HPDE6-E6E7 (cell line): ENCODE measurements around the gene LIF.

Experiments used
- DNase-seq: peaks from one replicate; pipeline ENCODE4 v3.0.0; 2011; ENCODE audit warnings: missing footprints; ENCODE audit errors: extremely low spot score

LIF gene

DNA sequence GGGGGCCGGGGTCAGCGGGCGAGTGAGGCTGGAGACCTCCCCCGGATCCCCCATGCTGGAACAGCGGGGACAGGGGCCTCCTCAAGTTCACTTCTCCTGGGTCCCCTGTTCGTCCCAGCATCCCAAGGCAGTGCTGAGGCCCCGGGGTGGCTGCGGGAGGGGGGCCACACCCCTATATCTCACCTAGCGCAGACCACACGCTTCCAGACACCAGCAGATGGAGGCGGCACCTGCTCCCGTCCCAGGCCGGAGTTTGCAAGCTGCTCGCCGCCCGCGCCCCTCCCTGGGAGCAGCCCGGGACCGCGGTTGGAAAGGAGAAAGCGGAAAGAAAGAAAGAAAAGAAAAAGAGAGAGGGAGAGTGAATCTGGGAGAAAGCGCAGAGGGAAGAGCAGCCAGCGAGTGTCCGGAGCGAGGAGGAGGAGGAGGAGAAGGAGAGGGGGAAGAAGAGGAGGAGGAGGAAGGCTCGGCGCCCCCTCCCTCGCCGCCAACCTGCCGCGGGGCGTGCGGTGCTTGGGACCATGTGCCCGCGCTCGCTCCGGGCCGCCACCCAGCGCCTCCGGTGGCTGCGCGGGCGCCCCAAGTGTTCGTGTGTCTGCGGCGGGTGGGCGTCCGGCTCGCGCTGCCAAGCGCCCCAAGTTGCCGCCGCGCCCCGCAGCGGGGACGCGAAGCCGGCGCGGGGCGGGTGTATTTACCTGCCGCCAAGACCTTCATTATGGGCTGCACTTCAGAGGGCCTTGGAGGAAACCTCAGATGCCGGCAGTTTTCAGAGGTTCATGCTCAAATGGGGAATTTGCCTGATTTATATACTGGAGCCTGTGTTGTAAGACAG lies at the start of gene LIF:
Gene LIF (minus strand): TSS at position 775 of the 829 bp plus-strand sequence. CDS start 64 bp downstream, at position 711.
- no peak for DNase-seq

DNA sequence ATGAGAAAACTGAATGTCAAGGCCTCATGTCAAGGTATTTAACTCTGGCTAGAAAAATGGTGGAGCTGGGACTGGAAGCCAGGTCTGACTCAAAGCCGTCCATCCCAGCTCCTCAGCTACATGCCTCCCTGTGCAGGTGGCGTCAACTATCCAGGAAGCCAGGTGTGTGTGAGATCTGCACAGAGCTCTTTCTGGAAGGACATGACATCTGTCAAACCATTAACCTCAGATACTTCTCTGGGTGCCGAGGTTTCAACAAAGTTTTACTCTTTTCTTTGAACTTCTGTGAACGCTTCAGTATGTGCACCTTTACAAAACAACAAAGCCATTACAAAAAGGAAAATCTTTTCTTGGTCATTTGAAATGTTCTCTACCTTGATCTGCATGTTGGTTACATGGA lies 49.8 kb upstream of the LIF start:
- DNase-seq, result no peak

- no peak for DNase-seq
These were observed 49.0 kb upstream of the LIF start for GRCh38 chr22:30295576-30295975.

DNA sequence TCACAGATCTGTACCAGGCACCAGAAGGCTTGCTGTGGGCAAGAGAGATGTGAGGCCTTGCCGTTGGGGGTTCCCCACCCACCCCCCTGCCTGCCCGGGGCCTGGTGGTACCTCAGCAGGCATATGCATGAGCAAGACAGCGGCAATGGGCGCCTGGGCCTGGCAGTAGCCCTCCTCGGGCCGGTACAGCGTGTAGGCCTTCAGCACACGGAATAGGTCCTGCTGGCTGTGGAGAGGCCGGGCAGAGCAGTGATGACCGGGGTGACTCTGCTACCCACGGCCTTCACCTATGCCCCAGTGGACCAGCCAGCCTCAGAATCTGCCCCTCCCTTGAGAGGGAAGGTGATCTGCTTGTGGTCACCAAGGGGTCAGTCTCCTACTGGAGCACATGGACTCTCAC lies 48.3 kb upstream of the LIF start:
- no peak for DNase-seq

- DNase-seq, result no peak
These were observed 47.5 kb upstream of the LIF start for GRCh38 chr22:30294066-30294465.

GRCh38 chr22:30293026-30293425 lies 46.5 kb upstream of the LIF start:
- no peak for DNase-seq

GRCh38 chr22:30292069-30292970 lies 45.8 kb upstream of the LIF start:
- no peak for DNase-seq

DNA sequence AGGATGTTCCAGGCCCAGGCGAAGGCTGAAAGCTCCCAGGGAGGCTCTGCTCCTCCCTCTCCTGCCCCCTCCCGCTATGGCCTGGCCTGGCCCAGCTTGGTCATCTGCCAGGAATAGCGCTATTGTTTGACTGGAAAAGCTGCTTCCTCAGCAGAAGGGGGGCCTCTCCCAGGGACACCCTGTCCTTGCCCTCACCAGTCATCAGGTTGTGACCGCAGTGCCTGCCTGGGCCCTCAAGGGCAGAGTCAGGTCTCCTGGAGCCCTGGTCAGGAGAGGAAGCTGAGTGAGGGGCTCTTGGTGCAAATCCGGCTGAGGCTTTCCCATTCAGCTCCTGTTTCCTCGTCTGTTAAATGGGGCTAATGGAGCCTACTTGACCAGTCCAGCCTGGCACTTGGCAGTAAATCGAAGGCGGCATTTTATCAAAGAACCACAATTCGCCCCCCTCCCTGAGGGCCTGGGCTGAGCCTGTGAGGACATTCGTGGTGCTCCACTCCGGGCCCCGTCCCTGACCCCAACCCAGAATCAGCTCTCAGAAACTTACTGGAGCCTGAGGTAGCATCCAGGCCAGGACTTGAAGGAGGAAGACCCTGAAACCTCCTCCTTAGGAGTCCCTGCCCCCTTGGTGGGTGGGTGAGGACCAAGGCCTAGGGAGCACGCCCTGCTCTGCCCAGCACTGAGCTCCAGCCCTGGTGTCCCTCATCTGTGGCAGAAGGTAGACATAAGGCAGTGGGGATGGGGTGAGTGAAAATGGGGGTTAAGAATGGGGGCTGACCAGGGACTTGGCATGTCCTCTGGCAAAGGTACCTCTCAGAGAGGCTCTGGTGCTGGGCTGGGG lies 44.7 kb upstream of the LIF start:
- peak; percentile 75 for DNase-seq

DNA sequence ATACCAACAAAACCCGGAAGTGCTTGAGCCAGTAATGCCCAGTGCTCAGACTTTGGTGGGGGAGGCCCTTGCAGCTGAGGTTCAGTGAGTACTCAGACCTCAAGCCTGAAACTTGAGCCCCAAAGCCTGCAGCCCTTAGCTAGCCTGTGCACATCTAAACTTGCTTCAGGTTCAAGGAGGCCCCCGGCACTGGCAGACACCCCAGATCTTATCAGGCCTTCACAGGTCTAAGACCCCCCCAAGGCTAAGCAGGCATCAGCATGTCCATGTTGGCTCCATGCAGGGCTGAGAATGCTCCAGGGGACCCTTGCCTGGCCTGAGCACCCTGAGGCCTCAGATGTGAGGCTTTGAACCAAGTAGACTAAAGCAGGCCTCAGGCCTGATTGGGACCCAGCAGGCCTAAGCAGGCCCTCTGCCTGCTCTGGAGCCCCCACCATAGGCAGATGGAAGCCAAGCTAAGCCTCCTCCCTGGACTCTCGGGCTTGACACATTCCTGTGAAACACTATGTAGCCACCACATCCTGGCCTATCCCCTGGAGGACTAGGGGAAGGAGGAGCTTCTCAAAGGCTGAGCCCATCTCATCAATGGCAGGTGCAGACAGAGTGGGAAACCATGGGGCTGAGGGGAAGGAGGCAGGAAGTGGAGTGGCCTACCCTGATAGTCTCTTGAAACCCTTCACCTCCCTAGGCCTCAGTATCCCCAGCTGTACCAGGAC lies 43.9 kb upstream of the LIF start:
- DNase-seq, result peak; percentile 79

DNA sequence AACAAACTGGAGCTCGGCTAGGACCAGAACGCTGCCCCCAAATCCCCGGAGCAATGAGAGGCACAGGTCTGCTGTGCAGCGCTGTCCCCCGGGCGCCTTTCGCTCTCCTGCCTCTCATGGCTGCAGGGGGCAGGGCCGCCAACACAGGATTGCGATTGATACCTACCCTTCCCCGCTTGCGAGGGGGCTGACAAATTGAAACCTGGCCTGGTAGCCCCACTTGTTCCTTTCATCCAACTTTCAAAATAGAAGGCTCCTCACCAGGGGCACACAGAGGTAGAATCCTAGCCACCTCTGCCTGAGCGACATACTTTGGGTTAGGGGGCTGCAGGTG lies 43.4 kb upstream of the LIF start:
- no peak for DNase-seq

DNA sequence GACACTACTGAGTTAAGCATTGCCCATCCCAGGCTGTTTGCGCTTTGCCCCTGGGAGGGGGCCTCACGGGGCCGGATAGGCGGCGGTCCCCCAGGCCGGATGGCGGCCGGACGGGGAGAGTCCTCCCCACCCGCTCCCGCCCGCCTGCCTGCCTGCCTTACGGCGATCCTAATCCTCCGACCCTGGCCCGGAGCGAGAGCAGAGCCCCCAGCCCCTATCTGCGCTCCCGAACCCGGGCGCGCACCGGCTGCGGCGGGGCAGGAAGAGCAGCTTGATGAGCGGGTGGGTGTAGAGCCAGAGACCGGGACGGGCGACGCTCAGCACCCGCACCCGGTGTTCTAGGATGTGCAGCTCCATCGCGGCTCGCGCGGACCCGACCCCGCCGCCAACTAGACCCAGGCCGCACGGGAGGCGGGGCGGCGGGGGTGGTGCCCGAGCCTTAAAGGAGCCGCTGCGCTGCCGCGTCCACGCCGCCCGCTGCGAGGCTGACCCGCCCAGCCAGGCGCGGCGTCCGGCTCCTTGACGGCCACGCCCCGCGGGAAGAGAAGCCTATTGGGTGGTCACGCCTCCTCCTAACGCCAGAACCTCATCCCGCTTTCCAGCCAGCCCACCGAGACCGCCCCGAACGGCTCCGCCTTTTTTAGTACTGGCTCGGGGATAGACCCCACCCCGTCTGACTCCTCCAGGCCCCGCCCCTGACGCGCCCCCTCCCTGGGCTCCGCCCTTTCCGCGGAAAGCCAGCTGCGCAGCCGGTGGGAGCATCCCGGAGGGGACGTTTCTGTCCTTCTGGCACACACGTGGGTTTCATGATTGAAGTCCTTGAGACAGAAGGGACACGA lies 42.8 kb upstream of the LIF start, which contains the start of gene CASTOR1:
Gene CASTOR1 (minus strand): TSS at position 365 of the 839 bp plus-strand sequence. CDS start 8 bp downstream, at position 357.
- peak; percentile 99 for DNase-seq

DNA sequence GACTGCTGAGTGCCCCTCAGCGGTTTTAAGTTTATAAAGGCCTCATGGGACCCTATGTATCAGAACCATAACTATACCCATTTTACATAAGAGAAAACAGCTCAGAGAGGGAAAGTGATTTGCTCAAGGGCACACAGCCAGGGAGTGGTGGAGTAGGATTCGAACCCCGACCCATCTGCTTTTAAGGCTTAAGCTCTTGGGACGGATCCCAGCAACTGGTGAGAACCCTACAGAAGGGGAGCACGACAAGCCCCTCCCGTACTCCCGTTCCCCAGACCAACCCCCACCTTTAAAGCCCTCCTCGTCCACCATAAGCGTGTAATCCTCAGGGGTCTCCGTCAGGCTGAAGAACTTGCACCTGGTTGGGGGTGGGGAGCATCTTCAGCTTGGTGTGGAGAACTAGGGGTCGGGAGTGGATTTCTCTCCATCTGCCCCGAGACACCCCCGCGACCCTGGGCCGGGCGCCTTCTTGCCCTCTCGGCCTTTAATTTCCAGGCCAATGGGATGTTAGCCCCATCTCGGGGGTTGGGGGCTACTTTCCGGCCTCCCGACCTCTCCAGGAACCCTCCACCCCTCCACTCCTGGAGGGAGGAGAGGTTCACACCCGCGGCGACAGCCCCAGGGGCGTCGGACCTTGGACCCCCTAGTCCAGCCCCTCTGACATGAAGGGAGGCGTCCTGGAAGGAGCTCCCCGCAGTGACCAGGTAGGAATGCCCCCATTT lies 42.0 kb upstream of the LIF start:
- no peak for DNase-seq

DNA sequence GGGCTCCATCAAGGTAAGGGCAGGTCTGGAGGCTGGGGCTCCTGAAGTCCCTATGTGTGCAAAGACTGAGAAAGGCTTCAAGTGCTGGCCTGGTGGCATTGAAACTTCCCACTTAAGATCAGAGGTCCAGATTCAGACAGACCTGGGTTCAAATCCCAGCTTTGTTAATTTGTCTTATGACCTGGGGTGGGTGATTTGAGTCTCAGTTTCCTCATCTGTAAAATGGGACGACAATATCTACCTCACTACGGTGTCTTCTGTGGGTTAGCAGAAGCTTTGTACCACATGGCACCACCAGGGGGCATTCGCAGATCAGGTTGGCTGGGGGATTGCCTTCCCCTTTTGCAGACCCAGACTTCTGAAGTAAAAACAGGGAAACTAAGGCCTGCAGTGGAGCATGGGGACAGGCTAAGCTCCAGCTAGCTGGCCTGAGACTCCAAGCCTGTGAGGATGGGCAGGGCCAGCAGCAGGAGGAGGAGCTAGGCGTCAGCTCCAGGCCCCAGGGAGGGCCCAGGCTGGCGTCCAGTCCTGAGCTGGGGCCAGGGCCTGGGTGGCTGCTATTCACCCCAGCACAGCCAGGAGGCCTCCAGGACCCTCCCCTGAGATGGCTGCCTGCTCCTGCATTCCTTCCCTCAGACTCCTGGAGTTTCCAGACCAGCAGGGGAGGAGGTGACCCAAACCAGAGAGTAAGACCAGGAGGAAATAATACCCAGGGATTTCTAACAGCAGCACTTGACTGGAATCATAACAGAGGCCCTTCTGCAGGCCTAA lies 41.3 kb upstream of the LIF start:
- peak; percentile 70 for DNase-seq

DNA sequence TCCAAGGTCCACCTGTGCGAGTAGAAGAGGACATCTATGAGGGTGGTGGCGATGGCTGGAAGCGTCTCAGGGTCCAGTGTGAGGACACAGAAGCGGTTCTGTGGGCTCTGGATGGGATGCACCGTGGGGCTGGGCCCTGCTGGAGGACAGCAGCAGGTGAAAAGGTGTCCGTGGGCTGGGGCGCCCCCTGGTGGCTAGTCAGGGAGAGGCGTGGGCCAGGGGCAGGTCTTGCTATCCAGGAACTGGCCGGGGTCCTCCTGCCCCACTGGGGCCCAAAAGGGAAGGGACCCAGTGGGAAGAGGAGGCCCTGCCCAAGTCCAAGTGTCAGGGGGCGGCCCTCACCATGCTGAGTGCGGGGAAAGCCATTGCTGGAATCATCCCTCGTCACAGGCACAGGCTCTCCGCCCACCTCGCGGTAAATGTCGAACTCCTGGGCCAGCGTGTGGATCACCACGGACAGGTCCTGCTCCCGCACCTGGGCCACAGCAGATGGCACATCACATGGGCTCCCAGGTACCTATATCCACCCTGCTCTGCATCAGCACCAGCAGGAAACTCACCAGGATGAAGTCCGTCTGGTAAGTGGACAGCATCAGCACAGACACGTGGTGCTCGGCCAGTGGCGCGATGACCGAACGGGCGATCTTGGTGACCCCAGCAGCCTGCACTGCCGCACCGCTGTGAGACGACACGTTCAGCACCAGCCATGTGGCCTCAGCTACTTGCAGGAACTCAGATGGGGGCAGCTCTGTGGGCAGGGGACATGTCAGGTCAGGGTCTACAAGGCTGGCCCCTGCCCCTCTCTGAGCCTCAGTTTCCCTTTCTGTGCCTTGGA lies 40.5 kb upstream of the LIF start:
- no peak for DNase-seq

- no peak for DNase-seq
These were observed 39.8 kb upstream of the LIF start for GRCh38 chr22:30286331-30286730.

DNA sequence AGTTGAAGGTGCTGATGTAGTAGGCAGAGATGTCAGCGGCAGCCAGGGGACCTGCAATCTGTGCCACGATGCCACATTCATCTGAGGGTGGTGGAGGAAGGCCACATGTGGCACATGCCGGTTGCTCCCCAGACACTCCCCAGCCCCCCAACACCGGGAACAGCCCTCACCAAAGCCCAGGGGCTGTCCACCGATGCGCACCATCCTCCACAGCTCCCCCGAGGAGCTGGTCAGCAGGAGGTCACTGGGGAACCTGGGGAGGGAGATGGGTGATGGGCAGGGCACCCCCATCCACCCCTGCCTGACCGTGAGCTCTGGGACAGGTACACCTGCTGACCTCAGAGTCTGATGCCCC lies 39.3 kb upstream of the LIF start:
- DNase-seq, result no peak

DNA sequence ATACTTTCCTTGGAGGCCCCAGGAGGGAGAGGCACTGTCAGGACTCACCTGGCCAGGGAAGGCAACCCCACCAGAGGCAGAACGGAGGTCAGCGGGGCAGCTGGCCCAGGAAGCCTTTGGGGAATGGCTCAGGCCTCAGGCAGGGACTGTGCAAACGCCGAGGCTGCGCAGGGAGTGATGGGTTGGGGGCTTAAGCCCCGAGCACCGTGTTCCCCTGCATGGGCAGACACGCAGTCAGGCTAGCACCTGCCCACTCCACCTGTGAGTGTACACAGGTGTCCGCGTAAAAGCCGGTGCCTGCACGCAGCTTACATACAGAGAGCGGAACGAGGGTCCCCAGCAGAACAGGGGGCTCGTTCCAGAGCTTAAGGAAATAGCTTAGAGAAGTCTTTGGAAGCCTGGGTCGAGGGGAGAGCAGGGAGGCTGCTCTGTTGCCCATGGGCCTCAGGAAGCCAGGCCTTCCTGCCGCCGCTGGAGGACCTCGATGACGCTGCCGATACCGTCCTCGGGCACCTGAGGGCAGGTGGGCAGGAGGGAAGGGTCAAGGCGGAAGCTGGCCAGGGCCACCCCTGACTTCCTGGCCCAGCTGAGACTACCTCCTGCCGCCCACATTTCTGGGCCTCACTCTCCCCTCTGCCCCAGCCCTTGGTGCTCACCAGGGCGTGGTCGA lies 38.8 kb upstream of the LIF start:
- no peak for DNase-seq
